ACHN (cell line): ENCODE results near the gene WHRN.

Experiments used
- DNase-seq: peaks from one replicate; pipeline ENCODE4 v3.0.0-alpha.2; 2015
- in situ Hi-C: cut with HindIII; loops from 2 replicates; pipeline ENCODE4 v1.10.0; 2017; ENCODE audit warnings: low sequenced_read_pairs, low pct_ligation_motif_present, low pct_unique_long_range_greater_than_20kb

WHRN gene

DNA sequence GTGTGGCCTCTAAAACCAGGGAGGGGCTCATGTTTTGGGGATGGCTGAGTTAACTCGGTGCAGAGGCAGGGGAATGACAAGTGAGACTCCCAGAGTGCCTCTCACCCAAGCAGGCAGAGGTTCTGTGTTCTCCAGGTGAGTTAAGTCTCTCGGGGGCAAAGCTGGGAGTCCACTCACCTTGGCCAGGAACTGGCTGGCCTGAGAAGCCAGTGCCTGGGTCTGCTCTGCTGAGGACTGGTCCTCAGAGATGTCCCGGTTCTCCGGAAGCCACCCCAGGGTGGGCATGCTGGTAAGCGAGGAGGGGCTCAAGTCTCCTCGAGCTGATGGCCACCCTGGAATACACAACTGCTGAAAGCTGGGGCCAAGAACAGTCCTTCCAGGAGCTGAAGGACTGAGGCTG is 137.9 kb downstream of the WHRN start:
- DNase-seq = no peak
- in situ Hi-C loops = no loop called here

- in situ Hi-C loops = no loop called here
- DNase-seq = peak; percentile 90
Observed at GRCh38 chr9:114366334-114367128, 138.7 kb downstream of the WHRN start.

GRCh38 chr9:114365194-114365593 is 140.1 kb downstream of the WHRN start:
- no peak for DNase-seq
- in situ Hi-C loops = no loop called here

- DNase-seq = peak; percentile 81
- in situ Hi-C loops = no loop called here
Observed at GRCh38 chr9:114364134-114365041, 140.9 kb downstream of the WHRN start.

DNA sequence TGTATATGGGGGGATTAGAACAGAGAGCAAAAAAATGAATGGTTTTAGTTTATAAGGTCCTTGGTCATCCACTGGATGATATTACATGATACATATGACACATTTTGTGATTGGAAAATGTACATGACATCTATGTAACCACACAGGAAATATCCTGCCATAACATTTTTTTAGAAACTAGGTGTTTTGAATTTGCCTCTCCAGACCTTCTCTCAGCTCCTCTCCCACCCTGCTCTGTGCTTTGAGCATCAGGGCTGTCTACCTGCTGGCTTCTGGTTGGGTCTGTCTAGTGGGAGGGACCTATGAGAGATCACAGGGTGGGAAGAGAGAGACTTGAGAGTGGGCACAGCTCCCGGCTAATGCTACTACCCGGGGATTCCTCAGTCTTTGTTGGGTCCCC is 141.8 kb downstream of the WHRN start:
- DNase-seq = no peak
- in situ Hi-C loops = no loop called here

DNA sequence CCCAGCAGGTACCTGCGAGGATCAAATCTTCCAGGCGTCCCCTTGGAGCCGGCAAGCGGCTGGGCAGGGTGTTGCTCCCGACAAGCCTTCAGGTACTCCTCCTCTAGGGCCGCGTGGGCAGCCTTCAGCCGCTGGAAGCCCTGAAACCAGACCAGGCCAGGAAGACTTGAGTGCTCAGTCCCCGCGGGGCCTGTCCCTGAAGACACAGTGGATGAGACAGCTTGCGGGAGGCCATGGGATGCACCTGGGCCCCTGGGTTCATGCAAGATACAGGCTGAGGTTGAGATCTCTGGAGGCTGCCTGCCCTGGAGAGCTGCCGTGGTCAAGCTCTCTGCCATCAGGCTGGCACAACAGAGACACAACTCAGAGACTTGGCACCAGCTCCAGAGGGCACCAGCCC is 142.9 kb downstream of the WHRN start:
- in situ Hi-C loops = no loop called here
- no peak for DNase-seq

DNA sequence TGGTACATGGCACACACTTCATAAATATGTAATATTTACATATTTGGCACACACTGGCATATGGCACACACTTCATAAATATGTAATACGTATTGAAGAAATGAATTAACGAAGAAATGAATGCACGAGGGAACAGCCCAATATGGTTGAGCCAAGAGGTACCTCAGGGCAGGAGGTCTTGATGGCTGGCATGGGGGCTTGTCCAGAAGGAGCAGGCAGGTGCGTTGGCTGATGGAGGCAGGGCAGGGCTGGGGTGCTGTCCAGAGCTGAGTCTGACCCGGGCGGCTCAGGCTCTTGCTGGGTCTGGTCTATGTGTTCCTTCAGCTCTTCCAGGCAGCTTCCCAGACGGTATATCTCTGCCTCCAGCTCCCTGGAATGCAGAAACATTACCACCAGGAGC is 143.7 kb downstream of the WHRN start:
- in situ Hi-C loops = no loop called here
- no peak for DNase-seq

GRCh38 chr9:114359801-114360200 is 145.5 kb downstream of the WHRN start:
- DNase-seq = no peak
- in situ Hi-C loops = no loop called here

DNA sequence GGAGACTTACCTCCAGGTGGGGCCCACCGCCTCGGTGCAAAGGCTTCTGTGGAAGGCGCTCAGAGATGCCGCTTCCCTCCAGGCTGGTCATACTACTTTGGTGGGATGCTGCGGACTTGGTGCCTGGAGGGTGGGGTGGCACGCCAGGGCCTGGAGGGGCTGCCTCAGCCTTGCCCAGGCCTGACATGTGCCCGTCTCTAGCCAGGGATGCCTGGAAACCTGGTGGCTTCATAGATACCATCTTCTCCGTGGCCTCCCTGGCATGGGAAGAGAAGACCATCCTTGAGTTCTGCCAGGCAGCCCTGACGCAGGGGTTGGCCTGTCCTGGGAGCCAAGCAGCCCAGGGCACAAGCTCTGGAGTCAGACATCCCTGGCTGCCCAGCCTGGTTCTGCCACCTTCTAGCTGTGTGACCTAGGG is 147.4 kb downstream of the WHRN start:
- no peak for DNase-seq
- in situ Hi-C loops = no loop called here

DNA sequence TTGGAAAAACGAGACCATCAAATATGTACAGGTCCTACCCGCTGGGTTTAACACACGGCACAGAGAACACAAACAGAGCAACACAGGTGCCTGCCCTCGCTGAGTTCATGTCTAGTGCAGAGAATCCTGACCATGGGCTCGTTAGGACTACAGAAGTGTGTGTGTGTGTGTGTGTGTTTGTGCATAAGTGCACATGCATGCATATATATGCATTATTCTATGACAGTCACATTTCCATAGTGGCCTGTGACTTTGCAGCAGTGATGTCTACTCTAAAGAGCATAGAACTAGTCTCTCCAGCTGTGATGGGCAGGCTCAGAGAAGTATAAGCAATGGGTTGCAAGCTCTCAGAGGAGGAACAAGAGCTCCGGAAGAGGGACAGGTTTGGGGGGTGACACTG is 147.9 kb downstream of the WHRN start:
- DNase-seq = no peak
- in situ Hi-C loops = no loop called here

- in situ Hi-C loops = no loop called here
- DNase-seq = no peak
Observed at GRCh38 chr9:114356792-114357191, 148.5 kb downstream of the WHRN start.

- no peak for DNase-seq
- in situ Hi-C loops = no loop called here
Observed at GRCh38 chr9:114355821-114356220, 149.5 kb downstream of the WHRN start.
